Spleen (tissue), 3 donors: ENCODE results near the gene GNG14.

Experiments
- POLR2A ChIP-seq, 3 donors: fragments of 450-650 bp; IDR thresholded peaks; one replicate each; pipeline ENCODE4 v1.5.1; 2017; ENCODE audit warnings: antibody characterized with exemption in 3 of 3, mild to moderate bottlenecking in 1 of 3
- POLR2AphosphoS5 ChIP-seq, 3 donors: sonication (generic); formaldehyde crosslinking; IDR thresholded peaks; one replicate each; pipeline ENCODE4 v1.5.1; 2017; ENCODE audit warnings: antibody characterized with exemption in 3 of 3

DNA sequence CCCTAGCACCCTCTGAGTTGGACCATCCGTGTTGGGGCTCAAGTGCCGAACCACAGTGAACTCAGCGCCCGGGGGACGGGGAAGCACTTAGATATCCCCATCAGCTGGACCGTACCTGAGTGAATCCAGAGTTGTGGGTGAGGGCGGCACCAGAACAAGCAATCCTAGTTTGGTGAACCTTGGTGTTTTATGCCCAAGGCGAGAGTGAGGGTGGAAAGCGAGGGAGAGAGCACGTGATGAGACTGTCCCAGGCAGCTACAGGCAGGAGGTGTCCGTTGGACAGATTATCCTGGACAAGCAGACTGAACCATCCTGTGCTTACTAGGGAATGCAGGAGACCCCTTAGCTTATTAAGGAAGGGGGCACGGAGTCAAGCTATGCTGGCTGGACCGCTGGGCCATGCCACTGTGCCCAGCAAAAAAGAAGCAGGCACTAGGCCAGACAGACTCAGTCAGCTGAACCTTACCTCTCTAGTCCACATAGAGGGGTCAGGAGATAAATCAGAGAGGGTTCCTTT is 50.1 kb downstream of the GNG14 start:
- TF ChIP-seq POLR2AphosphoS5 (IDR thresholded peaks at IDR 0.05) (no peak), POLR2A (IDR thresholded peaks at IDR 0.05) (no peak)
